Heart left ventricle (tissue), 13 donors: ENCODE measurements around the gene GCNT2.
"Not testable (repeated sequence)": the region's sequence is repeated elsewhere in the genome, so short reads cannot be mapped to it uniquely, and the experiment has no call there.

Experiments used
- POLR2A ChIP-seq, 2 donors: fragments of 450-650 bp; IDR thresholded peaks; one replicate each; pipeline ENCODE4 v1.6.1; 2017; ENCODE audit warnings: antibody characterized with exemption in 2 of 2, mild to moderate bottlenecking in 2 of 2, moderate library complexity in 2 of 2
- TF ChIP-seq, protein P1 (sequence below), 12 donors: fragments of 200-600 bp; sonication (generic) in 4 of 12; IDR thresholded peaks; one replicate each; pipeline versions ENCODE4 v1.5.0 to v1.8.0; 2018 to 2022; ENCODE audit warnings: antibody characterized with exemption in 12 of 12, mild to moderate bottlenecking in 5 of 12
- donor health status: ischemic (EF 13 %, LVEDD 7.1; RV severe dilation, severe dysfunction).
- donor health status: DM: no; HTN: yes; CAD: no.
- donor health status: DM: no; HTN: no; CAD: no.
- donor health status: ischemic (EF 25% LVEDD 6.9; RV normal size, moderate dysfunction).
- donor health status: ischemic (EF 25% LVEDD 5.7; RV mildly dilated, moderate dysfunction).
- donor health status: ischemic (EF 35%, LVEDD 5.7; RV mildly dilated, moderate dysfunction).
- donor health status: nonischemic (EF 11% LVEDD 7.7; RV severe dilation, severe dysfunction).
- donor health status: DM: yes; HTN: yes; CAD: no.
- donor health status: PGD.
- donor health status: ischemic (EF 29% LVEDD 5.4; RV normal size, mild dysfunction).
- donor health status: nonischemic (EF 23%, LVEDD 6.1; RV moderate dilation, normal function).

DNA sequence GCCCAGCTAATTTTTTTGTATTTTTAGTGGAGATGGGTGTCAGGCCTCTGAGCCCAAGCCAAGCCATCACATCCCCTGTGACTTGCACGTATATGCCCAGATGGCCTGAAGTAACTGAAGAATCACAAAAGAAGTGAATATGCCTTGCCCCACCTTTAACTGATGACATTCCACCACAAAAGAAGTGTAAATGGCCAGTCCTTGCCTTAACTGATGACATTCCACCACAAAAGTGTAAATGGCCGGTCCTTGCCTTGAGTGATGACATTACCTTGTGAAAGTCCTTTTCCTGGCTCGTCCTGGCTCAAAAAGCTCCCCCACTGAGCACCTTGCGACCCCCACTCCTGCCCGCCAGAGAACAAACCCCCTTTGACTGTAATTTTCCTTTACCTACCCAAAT is 54.4 kb downstream of the GCNT2 start:
- TF ChIP-seq, protein P1, sequence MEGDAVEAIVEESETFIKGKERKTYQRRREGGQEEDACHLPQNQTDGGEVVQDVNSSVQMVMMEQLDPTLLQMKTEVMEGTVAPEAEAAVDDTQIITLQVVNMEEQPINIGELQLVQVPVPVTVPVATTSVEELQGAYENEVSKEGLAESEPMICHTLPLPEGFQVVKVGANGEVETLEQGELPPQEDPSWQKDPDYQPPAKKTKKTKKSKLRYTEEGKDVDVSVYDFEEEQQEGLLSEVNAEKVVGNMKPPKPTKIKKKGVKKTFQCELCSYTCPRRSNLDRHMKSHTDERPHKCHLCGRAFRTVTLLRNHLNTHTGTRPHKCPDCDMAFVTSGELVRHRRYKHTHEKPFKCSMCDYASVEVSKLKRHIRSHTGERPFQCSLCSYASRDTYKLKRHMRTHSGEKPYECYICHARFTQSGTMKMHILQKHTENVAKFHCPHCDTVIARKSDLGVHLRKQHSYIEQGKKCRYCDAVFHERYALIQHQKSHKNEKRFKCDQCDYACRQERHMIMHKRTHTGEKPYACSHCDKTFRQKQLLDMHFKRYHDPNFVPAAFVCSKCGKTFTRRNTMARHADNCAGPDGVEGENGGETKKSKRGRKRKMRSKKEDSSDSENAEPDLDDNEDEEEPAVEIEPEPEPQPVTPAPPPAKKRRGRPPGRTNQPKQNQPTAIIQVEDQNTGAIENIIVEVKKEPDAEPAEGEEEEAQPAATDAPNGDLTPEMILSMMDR (IDR thresholded peaks at IDR 0.05): not testable (repeated sequence)
- not testable (repeated sequence) for TF ChIP-seq POLR2A (IDR thresholded peaks at IDR 0.05)
